GM23248 (cell line): Measurements from ENCODE around the gene NR3C1. TPM values are rescaled to one million over a fixed set of nuclear protein-coding genes. Genes with fewer than 3 reads are reported as not detected.

Experiments
- DNase-seq: peaks from one replicate; pipeline ENCODE4 v3.0.0-alpha.2; 2015
- H2AFZ ChIP-seq: fragments of 200-600 bp; sonication (generic); 2 replicates; pipeline ENCODE4 v1.6.1; 2016; ENCODE audit warnings: antibody characterized with exemption
- H3F3A ChIP-seq: fragments of 200-600 bp; sonication (generic); 2 replicates; pipeline ENCODE4 v1.6.1; 2016; ENCODE audit warnings: mild to moderate bottlenecking, antibody characterized with exemption, mixed run types; ENCODE audit not compliant: insufficient read depth
- H3K27ac ChIP-seq: fragments of 200-600 bp; sonication (generic); 2 replicates; pipeline ENCODE4 v1.5.1; 2016; ENCODE audit warnings: mild to moderate bottlenecking
- H3K27me3 ChIP-seq: fragments of 200-600 bp; sonication (generic); replicated peaks from 2 replicates; pipeline ENCODE4 v1.6.1; 2016; ENCODE audit warnings: mild to moderate bottlenecking; ENCODE audit not compliant: insufficient read depth
- H3K36me3 ChIP-seq: fragments of 200-600 bp; sonication (generic); 2 replicates; pipeline ENCODE4 v1.6.1; 2016; ENCODE audit warnings: low read depth, mild to moderate bottlenecking
- H3K4me1 ChIP-seq: fragments of 200-600 bp; sonication (generic); 2 replicates; pipeline ENCODE4 v1.6.1; 2016; ENCODE audit warnings: mild to moderate bottlenecking; ENCODE audit not compliant: insufficient read depth
- H3K4me2 ChIP-seq: fragments of 200-600 bp; sonication (generic); one replicate; pipeline ENCODE4 v1.6.1; 2016; ENCODE audit warnings: mild to moderate bottlenecking; ENCODE audit not compliant: unreplicated experiment
- H3K4me3 ChIP-seq: fragments of 200-600 bp; sonication (generic); 2 replicates; pipeline ENCODE4 v1.5.1; 2016; ENCODE audit warnings: mild to moderate bottlenecking
- H3K79me2 ChIP-seq: fragments of 200-600 bp; sonication (generic); 2 replicates; pipeline ENCODE4 v1.6.1; 2016; ENCODE audit warnings: mild to moderate bottlenecking; ENCODE audit not compliant: insufficient read depth
- H3K9ac ChIP-seq: fragments of 200-600 bp; sonication (generic); 2 replicates; pipeline ENCODE4 v1.6.1; 2016; ENCODE audit warnings: mild to moderate bottlenecking
- H3K9me2 ChIP-seq: fragments of 200-600 bp; sonication (generic); 2 replicates; pipeline ENCODE4 v1.6.1; 2016; ENCODE audit warnings: mixed run types, mild to moderate bottlenecking, moderate library complexity; ENCODE audit not compliant: insufficient read depth
- H3K9me3 ChIP-seq: fragments of 200-600 bp; sonication (generic); one replicate; pipeline ENCODE4 v1.6.1; 2017; ENCODE audit warnings: low read depth
- H4K20me1 ChIP-seq: fragments of 200-600 bp; sonication (generic); 2 replicates; pipeline ENCODE4 v1.6.0; 2016; ENCODE audit not compliant: insufficient read depth
- EZH2 ChIP-seq: fragments of 200-600 bp; sonication (generic); IDR thresholded peaks from 2 replicates; pipeline ENCODE4 v1.6.1; 2018; ENCODE audit warnings: antibody characterized with exemption, mild to moderate bottlenecking; ENCODE audit not compliant: insufficient read depth, poor library complexity, severe bottlenecking
- EZH2phosphoT487 ChIP-seq: fragments of 200-600 bp; sonication (generic); IDR thresholded peaks from 2 replicates; pipeline ENCODE4 v1.6.1; 2018; ENCODE audit warnings: antibody characterized with exemption, moderate library complexity, mild to moderate bottlenecking, low read depth; ENCODE audit not compliant: insufficient read depth
- WGBS, 2 experiments: methylation state at CpG; one replicate each; pipeline ENCODE4 v1.1.6; 2015 to 2017; ENCODE audit warnings: low lambda C conversion rate in 2 of 2, low coverage in 1 of 2; ENCODE audit errors: missing lambda C conversion rate in 2 of 2; 5-methylcytosine and 5-hydroxymethylcytosine counted together
- in situ Hi-C: fragments of 300-500 bp; cut with MboI; formaldehyde crosslinking; loops from 2 replicates; pipeline ENCODE4 v1.15.0; 2020
- polyA plus RNA-seq: library from polyadenylated mRNA; unstranded; fragments of >200 nt; fragmentation: Nextera tagmentation; extraction: Ambion mirVana; gene quantifications from 2 replicates; pipeline ENCODE4 v1.2.1, GENCODE V29; 2016
- total RNA-seq: library from RNA; depleted of rRNA; stranded (reverse); fragments of >200 nt; shearing (Covaris generic); gene quantifications from 2 replicates; pipeline ENCODE4 v1.2.3, GENCODE V29; 2014

The NR3C1 gene
- total and polyA plus RNA-seq, 2 experiments from 2014 or later = 103 to 121 TPM

DNA sequence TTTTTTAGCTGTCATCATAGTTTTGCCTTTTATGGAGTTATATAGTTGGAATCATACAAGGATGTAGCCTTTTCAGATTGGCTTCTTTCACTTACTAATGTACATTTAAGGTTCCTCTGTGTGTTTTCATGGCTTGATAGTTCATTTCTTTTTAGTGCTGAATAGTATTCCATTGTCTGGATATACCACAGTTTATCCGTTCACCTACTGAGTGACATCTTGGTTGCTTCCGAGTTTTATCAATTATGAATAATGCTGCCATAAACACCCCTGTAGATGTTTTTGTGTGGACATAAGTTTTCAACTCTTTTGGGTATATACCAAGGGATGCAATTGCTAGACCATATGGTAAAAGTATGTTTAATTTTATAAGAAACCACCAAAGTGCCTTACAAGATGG is 136.3 kb downstream of the NR3C1 start:
- in situ Hi-C loops = no loop called here
- Histone ChIP-seq H3K9ac (no peak overlapping the region), H3K27ac (no peak overlapping the region), H4K20me1 (no peaks in the 10 kb centered on the region), H3K36me3 (no peaks in the 10 kb centered on the region), H3F3A (peaks cover 31% of the 10 kb centered on the region), H3K9me3 (no peaks in the 10 kb centered on the region), H3K27me3 (no peaks in the 10 kb centered on the region), H3K79me2 (no peaks in the 10 kb centered on the region), H2AFZ (no peak overlapping the region), H3K4me1 (peaks cover 9% of the 10 kb centered on the region; the same call in 1 of the 2 replicates), H3K9me2 (no peaks in the 10 kb centered on the region), H3K4me2 (no peak overlapping the region), H3K4me3 (no peak overlapping the region)
- WGBS, 2 experiments = 95 to 98% methylated on average over 2 of the region's 2 CpGs
- no peak for TF ChIP-seq EZH2
- no peak for TF ChIP-seq EZH2phosphoT487
- no peak for DNase-seq

- no peak overlapping the region for H3K4me3 ChIP-seq
- no peaks in the 10 kb centered on the region for H4K20me1 ChIP-seq
- no peak overlapping the region for H3K27ac ChIP-seq
Measured at GRCh38 chr5:143265995-143266394, 137.5 kb downstream of the NR3C1 start.

DNA sequence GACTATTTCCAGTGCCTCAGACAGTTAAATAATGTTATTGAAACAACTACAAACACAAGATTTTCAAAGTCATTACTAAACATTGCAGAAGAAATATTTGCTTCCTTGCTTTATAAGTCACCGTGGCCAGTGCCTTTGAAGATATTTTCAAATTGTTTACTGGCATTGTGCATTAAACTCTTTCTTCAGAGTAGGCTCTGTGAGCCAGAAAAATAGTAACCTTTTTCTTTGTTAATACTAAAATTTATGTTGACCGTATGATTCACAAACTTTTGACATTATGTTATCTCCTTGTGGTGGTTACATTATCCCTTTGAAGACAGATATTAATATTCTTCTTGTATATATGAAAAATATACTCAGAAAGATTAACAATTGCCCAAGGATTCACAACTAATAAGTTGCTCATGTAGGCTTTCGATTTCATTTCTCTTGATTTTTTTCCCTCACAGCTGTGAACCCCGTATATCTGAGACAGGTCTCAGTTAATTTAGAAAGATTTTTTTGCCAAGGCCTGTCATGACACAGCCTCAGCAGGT is 140.1 kb downstream of the NR3C1 start:
- Histone ChIP-seq H3K9me2 (no peaks in the 10 kb centered on the region), H2AFZ (no peak overlapping the region), H3K9ac (no peak overlapping the region), H3K79me2 (no peaks in the 10 kb centered on the region), H3K36me3 (no peaks in the 10 kb centered on the region), H3F3A (peaks cover 30% of the 10 kb centered on the region), H3K27me3 (no peaks in the 10 kb centered on the region), H3K4me2 (no peak overlapping the region), H3K9me3 (no peaks in the 10 kb centered on the region), H4K20me1 (no peaks in the 10 kb centered on the region), H3K4me1 (peaks cover 18% of the 10 kb centered on the region), H3K4me3 (no peak overlapping the region), H3K27ac (peak overlapping the region; percentile 81)
- WGBS, 2 experiments = 61 to 65% methylated on average over 4 of the region's 4 CpGs
- no peak for DNase-seq
- in situ Hi-C loops = no loop called here
- no peak for TF ChIP-seq EZH2
- no peak for TF ChIP-seq EZH2phosphoT487

More at GRCh38 chr5:143265995-143266394, 137.5 kb downstream of the NR3C1 start:
- Histone ChIP-seq H3K36me3 (no peaks in the 10 kb centered on the region), H3K9me2 (no peaks in the 10 kb centered on the region), H3K4me1 (peaks cover 18% of the 10 kb centered on the region; the same call in 1 of the 2 replicates), H3K9me3 (no peaks in the 10 kb centered on the region), H2AFZ (no peak overlapping the region), H3K79me2 (no peaks in the 10 kb centered on the region), H3K27me3 (no peaks in the 10 kb centered on the region), H3K4me2 (no peak overlapping the region), H3F3A (peaks cover 33% of the 10 kb centered on the region), H3K9ac (no peak overlapping the region)
- 98 to 100% methylated on average over 2 of the region's 2 CpGs for WGBS, 2 experiments
- DNase-seq = no peak
- in situ Hi-C loops = no loop called here
- TF ChIP-seq EZH2 = no peak
- no peak for TF ChIP-seq EZH2phosphoT487

DNA sequence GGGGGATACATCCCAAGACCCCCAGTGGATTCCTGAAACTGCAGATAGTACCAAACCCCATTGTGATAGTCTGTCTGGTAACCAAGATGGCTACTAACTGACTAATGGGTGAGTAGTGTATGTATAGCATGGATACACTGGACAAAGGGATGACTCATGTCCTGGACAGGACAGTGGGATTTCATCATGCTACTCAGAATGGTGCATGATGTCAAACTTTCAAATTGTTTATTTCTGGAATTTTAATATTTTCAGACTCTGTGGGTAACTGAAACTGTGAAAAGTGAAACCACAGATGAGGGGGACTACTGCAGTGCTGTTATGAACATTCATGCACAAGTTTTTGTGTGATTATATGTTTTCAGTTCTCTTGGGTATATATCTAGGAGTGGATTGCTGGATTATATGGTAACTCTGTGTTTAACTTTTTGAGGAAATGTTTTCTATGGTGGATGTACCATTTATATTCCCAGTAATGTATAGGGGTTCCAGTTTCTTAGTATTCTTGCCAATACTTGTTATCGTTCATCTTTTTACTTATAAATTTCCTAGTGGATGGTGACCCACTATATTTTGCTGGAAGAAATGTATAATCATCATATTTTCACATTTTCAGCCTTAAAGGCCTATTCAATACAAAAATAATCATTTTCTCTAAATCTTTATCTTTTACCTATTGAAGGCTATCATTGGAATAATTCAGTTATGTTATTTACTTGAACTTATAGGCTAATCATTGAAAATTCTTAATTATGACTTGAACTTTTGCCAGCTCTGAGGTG is 140.9 kb downstream of the NR3C1 start:
- Histone ChIP-seq H3K79me2 (no peaks in the 10 kb centered on the region), H3K9me3 (no peaks in the 10 kb centered on the region), H3K9ac (0 out of 2 replicates have a peak overlapping the region, but pooled peaks have one; percentile 14), H2AFZ (no peak overlapping the region), H3K4me3 (no peak overlapping the region), H3F3A (peaks cover 30% of the 10 kb centered on the region), H3K4me2 (no peak overlapping the region), H3K9me2 (no peaks in the 10 kb centered on the region), H3K27ac (peak overlapping the region; percentile 81), H3K4me1 (peaks cover 18% of the 10 kb centered on the region), H3K27me3 (no peaks in the 10 kb centered on the region), H4K20me1 (no peaks in the 10 kb centered on the region), H3K36me3 (no peaks in the 10 kb centered on the region)
- peak; percentile 94 for DNase-seq
- TF ChIP-seq EZH2phosphoT487 = no peak
- no peak for TF ChIP-seq EZH2
- WGBS, 2 experiments = 100% methylated on average over 1 of the region's 1 CpG
- in situ Hi-C loops = no loop called here
